DOHH2 (cell line): ENCODE measurements around the gene IL1RAPL1.

ENCODE experiments used
- H3F3A ChIP-seq: fragments of 200-600 bp; sonication (generic), shearing (Covaris generic); 2 replicates; pipeline ENCODE4 v1.6.0; 2016; ENCODE audit warnings: antibody characterized with exemption, mild to moderate bottlenecking; ENCODE audit not compliant: control insufficient read depth, insufficient read depth
- H3K27ac ChIP-seq: fragments of 200-600 bp; sonication (generic); 2 replicates; pipeline ENCODE4 v1.5.1; 2014; ENCODE audit warnings: low read depth, mild to moderate bottlenecking, low read length, moderate library complexity
- H3K27me3 ChIP-seq: fragments of 200-600 bp; sonication (generic); 2 replicates; pipeline ENCODE4 v1.6.1; 2014; ENCODE audit warnings: mild to moderate bottlenecking, low read length, mixed read lengths; ENCODE audit not compliant: control insufficient read depth
- H3K36me3 ChIP-seq: fragments of 200-600 bp; sonication (generic); 2 replicates; pipeline ENCODE4 v1.6.1; 2014; ENCODE audit warnings: mild to moderate bottlenecking, low read length, moderate library complexity, mixed read lengths; ENCODE audit not compliant: control insufficient read depth
- H3K4me1 ChIP-seq: fragments of 200-600 bp; sonication (generic); 2 replicates; pipeline ENCODE4 v1.6.1; 2014; ENCODE audit warnings: mild to moderate bottlenecking, low read length, mixed read lengths; ENCODE audit not compliant: control insufficient read depth
- H3K4me2 ChIP-seq: fragments of 200-600 bp; sonication (generic); 2 replicates; pipeline ENCODE4 v1.6.0; 2014; ENCODE audit warnings: mild to moderate bottlenecking, low read length, moderate library complexity
- H3K4me3 ChIP-seq: fragments of 200-600 bp; sonication (generic); 2 replicates; pipeline ENCODE4 v1.5.1; 2014; ENCODE audit warnings: mild to moderate bottlenecking, low read length, mixed read lengths
- H3K79me2 ChIP-seq: fragments of 200-600 bp; sonication (generic); 2 replicates; pipeline ENCODE4 v1.6.1; 2014; ENCODE audit warnings: mild to moderate bottlenecking, low read length, mixed read lengths; ENCODE audit not compliant: control insufficient read depth
- H3K9me2 ChIP-seq: fragments of 200-600 bp; sonication (generic); replicated peaks from 2 replicates; pipeline ENCODE4 v1.6.1; 2014; ENCODE audit warnings: mild to moderate bottlenecking, low read length, mixed read lengths; ENCODE audit not compliant: control insufficient read depth
- H3K9me3 ChIP-seq: fragments of 200-600 bp; sonication (generic); 2 replicates; pipeline ENCODE4 v1.6.1; 2014; ENCODE audit warnings: antibody characterized with exemption, low read length, mixed read lengths; ENCODE audit not compliant: control insufficient read depth, insufficient read depth
- H4K20me1 ChIP-seq: fragments of 200-600 bp; sonication (generic); 2 replicates; pipeline ENCODE4 v1.6.0; 2014; ENCODE audit warnings: low read depth, mild to moderate bottlenecking, antibody characterized with exemption, low read length, moderate library complexity; ENCODE audit not compliant: control insufficient read depth, insufficient read depth
- EZH2phosphoT487 ChIP-seq: fragments of 200-600 bp; sonication (generic); IDR thresholded peaks from 2 replicates; pipeline ENCODE4 v1.6.1; 2017; ENCODE audit warnings: borderline replicate concordance, mild to moderate bottlenecking, antibody characterized with exemption, low read length, moderate library complexity, mixed read lengths
- TF ChIP-seq, protein P1 (sequence below): fragments of 200-600 bp; sonication (generic); IDR thresholded peaks from one replicate; pipeline ENCODE4 v1.5.1; 2014; ENCODE audit warnings: antibody characterized with exemption, mild to moderate bottlenecking, low read depth, low read length; ENCODE audit not compliant: poor library complexity, severe bottlenecking

IL1RAPL1 gene

DNA sequence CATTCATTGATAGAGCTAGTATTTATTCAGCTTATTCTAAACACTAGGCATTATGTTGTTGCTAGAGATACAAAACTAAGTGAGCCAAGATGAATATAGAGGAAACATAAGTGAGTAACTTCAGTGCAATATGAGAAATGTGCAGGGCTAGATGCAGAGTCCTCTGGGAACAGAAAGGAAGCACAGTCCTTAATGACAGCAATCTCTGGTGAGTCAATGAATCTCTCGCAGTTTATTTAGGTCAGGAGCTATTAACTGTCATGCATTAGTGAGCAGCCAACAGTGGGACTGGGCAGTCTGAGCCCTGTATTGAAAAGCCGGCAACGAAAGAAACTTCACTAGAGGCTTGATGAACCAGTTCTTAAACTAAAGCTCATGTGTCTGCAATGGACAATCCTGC is 1030.0 kb downstream of the IL1RAPL1 start:
- Histone ChIP-seq H3K79me2 (no peaks in the 10 kb centered on the region), H3K9me3 (no peaks in the 10 kb centered on the region), H3K4me3 (no peak overlapping the region), H4K20me1 (no peaks in the 10 kb centered on the region), H3F3A (no peaks in the 10 kb centered on the region), H3K9me2 (no peaks in the 10 kb centered on the region), H3K27me3 (no peaks in the 10 kb centered on the region), H3K4me1 (no peaks in the 10 kb centered on the region), H3K36me3 (no peaks in the 10 kb centered on the region), H3K27ac (no peak overlapping the region), H3K4me2 (no peak overlapping the region)
- TF ChIP-seq EZH2phosphoT487 = no peak
- TF ChIP-seq, protein P1, sequence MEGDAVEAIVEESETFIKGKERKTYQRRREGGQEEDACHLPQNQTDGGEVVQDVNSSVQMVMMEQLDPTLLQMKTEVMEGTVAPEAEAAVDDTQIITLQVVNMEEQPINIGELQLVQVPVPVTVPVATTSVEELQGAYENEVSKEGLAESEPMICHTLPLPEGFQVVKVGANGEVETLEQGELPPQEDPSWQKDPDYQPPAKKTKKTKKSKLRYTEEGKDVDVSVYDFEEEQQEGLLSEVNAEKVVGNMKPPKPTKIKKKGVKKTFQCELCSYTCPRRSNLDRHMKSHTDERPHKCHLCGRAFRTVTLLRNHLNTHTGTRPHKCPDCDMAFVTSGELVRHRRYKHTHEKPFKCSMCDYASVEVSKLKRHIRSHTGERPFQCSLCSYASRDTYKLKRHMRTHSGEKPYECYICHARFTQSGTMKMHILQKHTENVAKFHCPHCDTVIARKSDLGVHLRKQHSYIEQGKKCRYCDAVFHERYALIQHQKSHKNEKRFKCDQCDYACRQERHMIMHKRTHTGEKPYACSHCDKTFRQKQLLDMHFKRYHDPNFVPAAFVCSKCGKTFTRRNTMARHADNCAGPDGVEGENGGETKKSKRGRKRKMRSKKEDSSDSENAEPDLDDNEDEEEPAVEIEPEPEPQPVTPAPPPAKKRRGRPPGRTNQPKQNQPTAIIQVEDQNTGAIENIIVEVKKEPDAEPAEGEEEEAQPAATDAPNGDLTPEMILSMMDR = no peak

DNA sequence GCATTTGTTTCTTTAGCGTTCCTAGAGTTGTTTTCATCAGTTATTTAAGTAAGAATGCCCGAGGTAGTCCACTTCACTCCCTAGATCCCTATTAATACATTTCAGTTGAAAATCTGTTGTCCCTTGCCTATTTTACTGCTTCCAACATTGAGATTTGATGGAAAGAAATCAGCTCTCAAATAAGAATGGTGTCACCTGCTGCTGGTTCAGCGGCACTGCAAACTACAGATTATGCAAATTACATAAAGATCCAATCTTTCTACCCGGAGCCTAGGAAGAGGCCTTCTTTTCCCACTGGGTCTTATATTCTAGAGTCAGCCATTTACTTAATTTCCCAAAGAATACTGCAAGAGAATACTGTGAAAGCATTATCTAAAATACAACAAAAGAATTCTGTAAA is 1030.5 kb downstream of the IL1RAPL1 start:
- no peaks in the 10 kb centered on the region for H4K20me1 ChIP-seq
- H3K79me2 ChIP-seq = no peaks in the 10 kb centered on the region
- H3K27ac ChIP-seq = no peak overlapping the region
- no peaks in the 10 kb centered on the region for H3K9me2 ChIP-seq
- H3F3A ChIP-seq = no peaks in the 10 kb centered on the region
- H3K9me3 ChIP-seq = no peaks in the 10 kb centered on the region
- H3K27me3 ChIP-seq = no peaks in the 10 kb centered on the region
- H3K4me3 ChIP-seq = no peak overlapping the region
- H3K36me3 ChIP-seq = no peaks in the 10 kb centered on the region
- no peak for TF ChIP-seq EZH2phosphoT487
- TF ChIP-seq, protein P1 = no peak
- no peak overlapping the region for H3K4me2 ChIP-seq
- H3K4me1 ChIP-seq = no peaks in the 10 kb centered on the region

DNA sequence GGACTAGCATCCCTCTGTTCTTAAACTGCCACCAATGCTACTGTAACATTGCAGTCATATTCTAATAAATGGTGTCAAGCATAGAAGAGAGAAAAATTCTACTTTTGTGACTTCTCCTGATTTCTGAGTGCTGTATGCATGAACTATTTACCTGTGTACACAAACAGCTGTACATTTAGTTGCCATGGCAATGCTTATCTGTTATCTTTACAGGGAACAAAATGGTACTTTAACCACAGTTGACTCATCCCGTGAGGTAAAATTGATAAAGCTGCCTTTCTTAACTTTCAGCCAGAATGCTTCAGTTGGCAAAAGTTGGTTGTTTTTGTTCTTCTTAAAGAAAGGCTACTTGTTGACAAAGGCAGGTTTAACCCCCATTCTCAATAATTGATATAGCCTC is 1040.6 kb downstream of the IL1RAPL1 start:
- no peak overlapping the region for H3K4me2 ChIP-seq
- no peak overlapping the region for H3K4me3 ChIP-seq
- H3K27ac ChIP-seq = no peak overlapping the region
- no peaks in the 10 kb centered on the region for H3K9me2 ChIP-seq
- no peaks in the 10 kb centered on the region for H3K36me3 ChIP-seq
- H3F3A ChIP-seq = no peaks in the 10 kb centered on the region
- no peak for TF ChIP-seq EZH2phosphoT487
- TF ChIP-seq, protein P1 = no peak
- no peaks in the 10 kb centered on the region for H3K27me3 ChIP-seq
- no peaks in the 10 kb centered on the region for H3K9me3 ChIP-seq
- H3K79me2 ChIP-seq = no peaks in the 10 kb centered on the region
- H3K4me1 ChIP-seq = no peaks in the 10 kb centered on the region
- H4K20me1 ChIP-seq = no peaks in the 10 kb centered on the region

DNA sequence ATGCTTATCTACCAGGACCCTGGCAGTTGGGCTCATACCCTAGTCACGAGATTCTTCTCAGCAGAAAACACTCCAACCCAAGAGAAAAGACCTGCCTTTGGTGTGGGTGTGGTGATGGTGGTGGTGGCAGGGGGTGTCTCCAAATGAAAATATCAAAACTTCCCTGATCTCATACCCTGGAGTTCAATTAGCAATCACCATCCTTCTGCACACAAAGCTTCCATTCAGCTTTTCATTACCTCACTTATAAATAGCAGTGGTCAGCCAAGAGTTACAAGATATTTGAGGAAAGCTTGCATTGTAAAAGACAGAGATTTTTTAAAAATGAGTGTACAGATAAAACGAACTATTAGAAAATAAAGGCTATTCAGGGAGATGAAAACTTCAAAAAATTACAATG is 1047.3 kb downstream of the IL1RAPL1 start:
- H3K4me2 ChIP-seq = no peak overlapping the region
- no peak overlapping the region for H3K27ac ChIP-seq
- no peak for TF ChIP-seq EZH2phosphoT487
- TF ChIP-seq, protein P1 = no peak

More for the DNA sequence above, 1047.3 kb downstream of the IL1RAPL1 start:
- Histone ChIP-seq H3K27me3 (no peaks in the 10 kb centered on the region), H3K79me2 (no peaks in the 10 kb centered on the region), H4K20me1 (no peaks in the 10 kb centered on the region), H3F3A (no peaks in the 10 kb centered on the region), H3K9me2 (no peaks in the 10 kb centered on the region), H3K9me3 (no peaks in the 10 kb centered on the region), H3K4me3 (no peak overlapping the region), H3K36me3 (no peaks in the 10 kb centered on the region), H3K4me1 (no peaks in the 10 kb centered on the region)
